ENCODE results near the gene SH3TC1.

SH3TC1 gene

GRCh38 chr4:8280158-8280875 is 81.2 kb downstream of the SH3TC1 start:
- DNase-seq, result no peak

GRCh38 chr4:8280876-8281440 is 81.9 kb downstream of the SH3TC1 start:
- no peak for DNase-seq

GRCh38 chr4:8281519-8282133 is 82.5 kb downstream of the SH3TC1 start:
- no peak for DNase-seq

GRCh38 chr4:8282134-8282641 is 83.1 kb downstream of the SH3TC1 start:
- no peak for DNase-seq

GRCh38 chr4:8282742-8283141 is 83.7 kb downstream of the SH3TC1 start:
- no peak for DNase-seq

GRCh38 chr4:8283161-8283560 is 84.1 kb downstream of the SH3TC1 start:
- no peak for DNase-seq

GRCh38 chr4:8283631-8284121 is 84.6 kb downstream of the SH3TC1 start:
- DNase-seq, result no peak

- no peak for DNase-seq
Observed at GRCh38 chr4:8284391-8284790, 85.3 kb downstream of the SH3TC1 start.

GRCh38 chr4:8285143-8285975 is 86.3 kb downstream of the SH3TC1 start:
- no peak for DNase-seq

- no peak for DNase-seq
Observed at GRCh38 chr4:8285976-8286718, 87.1 kb downstream of the SH3TC1 start.

GRCh38 chr4:8286719-8287342 is 87.7 kb downstream of the SH3TC1 start:
- DNase-seq, result no peak

- DNase-seq, result no peak
Observed at GRCh38 chr4:8287343-8288280, 88.5 kb downstream of the SH3TC1 start.

GRCh38 chr4:8289151-8289750 is 90.2 kb downstream of the SH3TC1 start:
- no peak for DNase-seq

GRCh38 chr4:8289956-8290700 is 91.0 kb downstream of the SH3TC1 start:
- no peak for DNase-seq

- no peak for DNase-seq
Observed at GRCh38 chr4:8290701-8290970, 91.5 kb downstream of the SH3TC1 start.
